Endothelial cell of umbilical vein (primary cell): ENCODE data around the gene MGAT5B. TPM values are rescaled to one million over a fixed set of nuclear protein-coding genes. Genes with fewer than 3 reads are reported as not detected.

ENCODE experiments used
- BruUV-seq: library from RNA; stranded (reverse); fragments of 400-500 nt; replicated peaks from 2 replicates; lab custom pipeline; 2021; lab: Mats Ljungman, UMichigan
- CTCF ChIA-PET: fragments of 300-600, 350-600 bp; sonication (Branson Sonifier 250); formaldehyde crosslinking; loops from one replicate; lab custom pipeline; 2021; ENCODE audit warnings: antibody characterized with exemption, inconsistent platforms; lab: Charles Lee
- POLR2A ChIA-PET: fragments of 300-600, 350-600 bp; sonication (Branson Sonifier 250); formaldehyde crosslinking; loops from one replicate; lab custom pipeline; 2021; ENCODE audit warnings: antibody characterized with exemption, inconsistent platforms; lab: Charles Lee
- DNase-seq: peaks from one replicate; pipeline ENCODE4 v3.0.0-alpha.2; 2011; ENCODE audit warnings: low read depth, low spot score
- FAIRE-seq: peaks from 2 replicates; lab custom pipeline; 2011; peaks lifted over from hg19 to GRCh38; lab: Jason Lieb, UNC
- H2AFZ ChIP-seq: 2 replicates; pipeline ENCODE4 v1.6.0; 2012; ENCODE audit warnings: low read depth, low read length, control low read depth, inconsistent platforms
- H3K27ac ChIP-seq: 2 replicates; pipeline ENCODE4 v1.5.1; 2011; ENCODE audit warnings: low read depth, mild to moderate bottlenecking, control low read depth, low read length, moderate library complexity; ENCODE audit not compliant: insufficient read depth
- H3K27me3 ChIP-seq, 2 experiments: 2 replicates each; pipeline versions ENCODE4 v1.6.0 to v1.6.1; 2011; ENCODE audit warnings: low read length in 2 of 2, mixed read lengths in 1 of 2; ENCODE audit not compliant: control insufficient read depth in 2 of 2, insufficient read depth in 2 of 2
- H3K36me3 ChIP-seq, 2 experiments: 2 replicates in 1 of 2; 3 replicates in 1 of 2; pipeline ENCODE4 v1.5.1; 2011; ENCODE audit warnings: low read length in 2 of 2, mild to moderate bottlenecking in 1 of 2, moderate library complexity in 1 of 2; ENCODE audit not compliant: control insufficient read depth in 2 of 2, insufficient read depth in 2 of 2; ENCODE audit errors: extremely low read depth in 1 of 2
- H3K4me1 ChIP-seq: 3 replicates; pipeline ENCODE4 v1.5.1; 2011; ENCODE audit warnings: mild to moderate bottlenecking, low read length; ENCODE audit not compliant: control insufficient read depth, insufficient read depth; ENCODE audit errors: extremely low read depth
- H3K4me2 ChIP-seq: 2 replicates; pipeline ENCODE4 v1.6.1; 2011; ENCODE audit warnings: low read length, control low read depth, mixed read lengths; ENCODE audit not compliant: insufficient read depth
- H3K4me3 ChIP-seq, 3 experiments: fragments of 200-600 bp in 1 of 3; sonication (generic), shearing (Covaris generic) in 1 of 3; replicated peaks in 1 of 3; 2 replicates each; pipeline ENCODE4 v1.5.1; 2011 to 2016; ENCODE audit warnings: control low read depth in 3 of 3, low read length in 3 of 3, mild to moderate bottlenecking in 2 of 3, inconsistent platforms in 1 of 3, low read depth in 1 of 3, moderate library complexity in 1 of 3; ENCODE audit not compliant: insufficient read depth in 1 of 3
- H3K79me2 ChIP-seq: 2 replicates; pipeline ENCODE4 v1.6.0; 2012; ENCODE audit warnings: low read length, inconsistent platforms; ENCODE audit not compliant: control insufficient read depth, insufficient read depth
- H3K9ac ChIP-seq: replicated peaks from 2 replicates; pipeline ENCODE3; 2011; ENCODE audit warnings: low read length, control low read depth; ENCODE audit not compliant: insufficient read depth; ENCODE audit errors: extremely low read depth
- H3K9me1 ChIP-seq: replicated peaks from 3 replicates; pipeline ENCODE4 v1.6.0; 2011; ENCODE audit warnings: mild to moderate bottlenecking, low read length; ENCODE audit not compliant: control insufficient read depth, insufficient read depth; ENCODE audit errors: extremely low read depth
- H3K9me3 ChIP-seq: replicated peaks from 2 replicates; pipeline ENCODE4 v1.5.1; 2012; ENCODE audit warnings: low read length, inconsistent platforms; ENCODE audit not compliant: control insufficient read depth, insufficient read depth
- H4K20me1 ChIP-seq: replicated peaks from 2 replicates; pipeline ENCODE3; 2011; ENCODE audit warnings: mild to moderate bottlenecking, low read length; ENCODE audit not compliant: control insufficient read depth, insufficient read depth; ENCODE audit errors: extremely low read depth
- EZH2 ChIP-seq: IDR thresholded peaks from 2 replicates; pipeline ENCODE4 v1.6.1; 2012; ENCODE audit warnings: borderline replicate concordance, low read depth, mild to moderate bottlenecking, moderate library complexity, low read length, inconsistent platforms; ENCODE audit not compliant: severe bottlenecking
- FOS ChIP-seq: IDR thresholded peaks from 2 replicates; pipeline ENCODE4 v1.6.1; 2011; ENCODE audit warnings: mild to moderate bottlenecking, low read length, moderate library complexity, borderline replicate concordance; ENCODE audit not compliant: insufficient read depth
- GATA2 ChIP-seq: IDR thresholded peaks from 2 replicates; pipeline ENCODE4 v1.7.0; 2011; ENCODE audit warnings: low read depth, mild to moderate bottlenecking, moderate library complexity, mixed read lengths, low read length; ENCODE audit not compliant: insufficient read length, insufficient read depth
- JUN ChIP-seq: IDR thresholded peaks from 2 replicates; pipeline ENCODE4 v1.6.1; 2011; ENCODE audit warnings: borderline replicate concordance, low read depth; ENCODE audit not compliant: insufficient read length, insufficient read depth
- MAX ChIP-seq: IDR thresholded peaks from 2 replicates; pipeline ENCODE4 v1.6.1; 2011; ENCODE audit not compliant: insufficient read depth, insufficient read length
- MYC ChIP-seq: IDR thresholded peaks from one replicate; pipeline ENCODE4 v1.6.1; 2011; ENCODE audit warnings: mild to moderate bottlenecking, low read depth, low read length
- POLR2A ChIP-seq: IDR thresholded peaks from 2 replicates; pipeline ENCODE4 v1.6.1; 2012; ENCODE audit warnings: low read depth, mild to moderate bottlenecking, control low read depth, low read length
- POLR2AphosphoS5 ChIP-seq: IDR thresholded peaks from 2 replicates; pipeline ENCODE4 v1.6.1; 2012; ENCODE audit warnings: low read depth, mild to moderate bottlenecking, control low read depth, low read length, moderate library complexity; ENCODE audit not compliant: insufficient read depth
- dilution Hi-C: fragments of 300-500 bp; cut with MboI; formaldehyde crosslinking; loops from one replicate; pipeline ENCODE4 v1.15.0; 2019; ENCODE audit warnings: low sequenced_read_pairs; ENCODE audit not compliant: extremely low pct_ligation_motif_present
- intact Hi-C: fragments of 100-400 bp; cut with micrococcal nuclease; formaldehyde crosslinking; loops from one replicate; pipeline ENCODE4 v1.10.0; 2022
- polyA plus RNA-seq, 4 experiments: library from polyadenylated mRNA; depleted of rRNA in 3 of 4; stranded (reverse) in 3 of 4; unstranded in 1 of 4; fragments of >200 nt; gene quantifications; 2 replicates each; pipeline versions ENCODE4 v1.2.1 to v1.2.3, GENCODE V29; 2011 to 2012; ENCODE audit warnings: missing spikeins in 1 of 4
- total RNA-seq: library from RNA; stranded (reverse); gene quantifications from 2 replicates; pipeline ENCODE4 v1.2.3, GENCODE V29; 2021
- TF ChIP-seq, protein P1 (sequence below), 2 donors: IDR thresholded peaks; 1 replicate in 1 of 2; 2 replicates in 1 of 2; pipeline ENCODE4 v1.5.1; 2011; ENCODE audit warnings: low read length in 2 of 2, mild to moderate bottlenecking in 2 of 2, moderate library complexity in 2 of 2, control low read depth in 1 of 2, inconsistent platforms in 1 of 2, low read depth in 1 of 2; ENCODE audit not compliant: insufficient read depth in 1 of 2; ENCODE audit errors: extremely low read depth in 1 of 2

MGAT5B gene
- total and polyA plus RNA-seq, 2 donors (not counting 3 experiments of a cell fraction or from before 2014, with no cell fraction given), result 1.7 to 2.1 TPM

DNA sequence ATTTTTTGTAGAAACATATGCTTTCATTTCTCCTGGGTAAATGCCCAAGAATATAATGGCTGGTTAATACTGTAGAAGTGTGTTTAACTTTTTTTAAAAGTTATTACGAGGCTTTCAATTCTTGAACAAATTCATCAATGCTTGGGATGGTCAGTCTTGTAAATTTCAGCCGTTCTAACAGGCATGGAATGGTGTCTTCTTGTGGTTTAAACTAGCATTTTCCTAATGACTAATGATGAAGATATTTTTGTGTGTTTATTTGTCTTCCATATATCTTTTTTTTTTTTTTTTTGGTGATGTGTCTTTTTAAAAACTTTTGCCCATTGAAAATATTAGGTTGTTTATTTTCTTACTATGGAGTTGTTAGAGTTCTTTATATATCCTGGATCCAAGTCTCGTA lies 67.1 kb downstream of the MGAT5B start:
- H3K4me2 ChIP-seq, result no peak overlapping the region
- ChIA-PET POLR2A (no interaction called here), CTCF (interaction anchor here (1.2 kb wide), 1 partner anchor 17 kb away, joined by 3 read pairs; no protein-coding TSS in a partner anchor)
- H3K4me3 ChIP-seq, result no peak overlapping the region
- no peak overlapping the region for H3K27ac ChIP-seq
- intact Hi-C loops, result no loop called here
- FAIRE-seq, result no peak
- no peaks in the 10 kb centered on the region for H3K27me3 ChIP-seq
- H4K20me1 ChIP-seq, result no peaks in the 10 kb centered on the region
- no peak overlapping the region for H3K9ac ChIP-seq
- no peaks in the 10 kb centered on the region for H3K9me3 ChIP-seq
- no peaks in the 10 kb centered on the region for H3K9me1 ChIP-seq
- no peak for DNase-seq
- no peaks in the 10 kb centered on the region for H3K79me2 ChIP-seq
- H3K36me3 ChIP-seq, result no peaks in the 10 kb centered on the region
- no peaks in the 10 kb centered on the region for H3K4me1 ChIP-seq
- H2AFZ ChIP-seq, result no peak overlapping the region
- no TSS peak for BruUV-seq
- no peak for TF ChIP-seq MYC
- TF ChIP-seq JUN, result no peak
- TF ChIP-seq GATA2, result no peak
- no peak for TF ChIP-seq EZH2
- no peak for TF ChIP-seq FOS
- TF ChIP-seq, protein P1, sequence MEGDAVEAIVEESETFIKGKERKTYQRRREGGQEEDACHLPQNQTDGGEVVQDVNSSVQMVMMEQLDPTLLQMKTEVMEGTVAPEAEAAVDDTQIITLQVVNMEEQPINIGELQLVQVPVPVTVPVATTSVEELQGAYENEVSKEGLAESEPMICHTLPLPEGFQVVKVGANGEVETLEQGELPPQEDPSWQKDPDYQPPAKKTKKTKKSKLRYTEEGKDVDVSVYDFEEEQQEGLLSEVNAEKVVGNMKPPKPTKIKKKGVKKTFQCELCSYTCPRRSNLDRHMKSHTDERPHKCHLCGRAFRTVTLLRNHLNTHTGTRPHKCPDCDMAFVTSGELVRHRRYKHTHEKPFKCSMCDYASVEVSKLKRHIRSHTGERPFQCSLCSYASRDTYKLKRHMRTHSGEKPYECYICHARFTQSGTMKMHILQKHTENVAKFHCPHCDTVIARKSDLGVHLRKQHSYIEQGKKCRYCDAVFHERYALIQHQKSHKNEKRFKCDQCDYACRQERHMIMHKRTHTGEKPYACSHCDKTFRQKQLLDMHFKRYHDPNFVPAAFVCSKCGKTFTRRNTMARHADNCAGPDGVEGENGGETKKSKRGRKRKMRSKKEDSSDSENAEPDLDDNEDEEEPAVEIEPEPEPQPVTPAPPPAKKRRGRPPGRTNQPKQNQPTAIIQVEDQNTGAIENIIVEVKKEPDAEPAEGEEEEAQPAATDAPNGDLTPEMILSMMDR (IDR thresholded peaks at IDR 0.05; ENCODE audit: extremely low read depth in 1 of 2, insufficient read depth in 1 of 2, low read depth in 1 of 2, low read length in 2 of 2), result no peak
- no peak for TF ChIP-seq POLR2A
- no peak for TF ChIP-seq MAX
- no peak for TF ChIP-seq POLR2AphosphoS5
- dilution Hi-C loops, result no loop called here
